T-helper 1 cell treated with Interleukin-12 subunit alpha and Interleukin-12 subunit beta and Interleukin-4 antibody, amounts not matched to agents 30 μg/mL and 1 μg/mL, for 36 hours (primary cell): ENCODE data around the gene ELL2.
"Not testable (repeated sequence)": the region's sequence is repeated elsewhere in the genome, so short reads cannot be mapped to it uniquely, and the experiment has no call there.

Source experiments
- H3K27ac Mint-ChIP-seq: one replicate; pipeline ENCODE4 v1.8.0; 2021; ENCODE audit warnings: mild to moderate bottlenecking, mixed read lengths
- H3K27me3 Mint-ChIP-seq: one replicate; pipeline ENCODE4 v1.8.0; 2021; ENCODE audit warnings: low read depth, mixed read lengths
- H3K36me3 Mint-ChIP-seq: one replicate; pipeline ENCODE4 v1.8.0; 2021; ENCODE audit warnings: low read depth, mixed read lengths
- H3K4me1 Mint-ChIP-seq: one replicate; pipeline ENCODE4 v1.8.0; 2021; ENCODE audit warnings: low read depth, mixed read lengths
- H3K4me3 Mint-ChIP-seq: one replicate; pipeline ENCODE4 v1.8.0; 2021; ENCODE audit warnings: mild to moderate bottlenecking, moderate library complexity, mixed read lengths
- H3K9me3 Mint-ChIP-seq: one replicate; pipeline ENCODE4 v1.8.0; 2021; ENCODE audit warnings: mixed read lengths

Gene ELL2

GRCh38 chr5:95936812-95937397, 24.7 kb downstream of the ELL2 start:
- Mint-ChIP-seq H3K9me3 (no peaks in the 10 kb centered on the region), H3K36me3 (peaks cover 15% of the 10 kb centered on the region), H3K4me3 (no peak overlapping the region), H3K27me3 (no peaks in the 10 kb centered on the region), H3K4me1 (peaks cover 20% of the 10 kb centered on the region), H3K27ac (no peak overlapping the region)

- H3K36me3 Mint-ChIP-seq, result peaks cover 20% of the 10 kb centered on the region
- no peak overlapping the region for H3K4me3 Mint-ChIP-seq
- H3K27me3 Mint-ChIP-seq, result no peaks in the 10 kb centered on the region
- H3K4me1 Mint-ChIP-seq, result peaks cover 24% of the 10 kb centered on the region
- H3K27ac Mint-ChIP-seq, result no peak overlapping the region
- H3K9me3 Mint-ChIP-seq, result no peaks in the 10 kb centered on the region
Observed at GRCh38 chr5:95935553-95936100, 26.0 kb downstream of the ELL2 start.

GRCh38 chr5:95934207-95934804, 27.3 kb downstream of the ELL2 start:
- no peak overlapping the region for H3K27ac Mint-ChIP-seq
- no peak overlapping the region for H3K4me3 Mint-ChIP-seq
- H3K4me1 Mint-ChIP-seq, result peaks cover 34% of the 10 kb centered on the region
- H3K36me3 Mint-ChIP-seq, result peaks cover 22% of the 10 kb centered on the region
- H3K9me3 Mint-ChIP-seq, result no peaks in the 10 kb centered on the region
- H3K27me3 Mint-ChIP-seq, result no peaks in the 10 kb centered on the region

GRCh38 chr5:95932941-95933340, 28.7 kb downstream of the ELL2 start:
- no peak overlapping the region for H3K4me3 Mint-ChIP-seq
- peaks cover 22% of the 10 kb centered on the region for H3K36me3 Mint-ChIP-seq
- H3K27ac Mint-ChIP-seq, result no peak overlapping the region
- H3K9me3 Mint-ChIP-seq, result no peaks in the 10 kb centered on the region
- H3K27me3 Mint-ChIP-seq, result no peaks in the 10 kb centered on the region
- peaks cover 47% of the 10 kb centered on the region for H3K4me1 Mint-ChIP-seq

GRCh38 chr5:95931079-95931833, 30.4 kb downstream of the ELL2 start:
- peaks cover 15% of the 10 kb centered on the region for H3K36me3 Mint-ChIP-seq
- no peak overlapping the region for H3K4me3 Mint-ChIP-seq
- no peak overlapping the region for H3K27ac Mint-ChIP-seq
- H3K4me1 Mint-ChIP-seq, result peaks cover 53% of the 10 kb centered on the region
- H3K9me3 Mint-ChIP-seq, result no peaks in the 10 kb centered on the region
- H3K27me3 Mint-ChIP-seq, result no peaks in the 10 kb centered on the region

GRCh38 chr5:95930141-95930930, 31.3 kb downstream of the ELL2 start:
- Mint-ChIP-seq H3K36me3 (peaks cover 14% of the 10 kb centered on the region), H3K4me1 (peaks cover 54% of the 10 kb centered on the region), H3K9me3 (no peaks in the 10 kb centered on the region), H3K4me3 (no peak overlapping the region), H3K27me3 (no peaks in the 10 kb centered on the region), H3K27ac (no peak overlapping the region)

GRCh38 chr5:95928724-95929253, 32.9 kb downstream of the ELL2 start:
- peaks cover 17% of the 10 kb centered on the region for H3K36me3 Mint-ChIP-seq
- H3K27ac Mint-ChIP-seq, result peak overlapping the region; percentile 85
- no peaks in the 10 kb centered on the region for H3K9me3 Mint-ChIP-seq
- no peaks in the 10 kb centered on the region for H3K27me3 Mint-ChIP-seq
- peaks cover 54% of the 10 kb centered on the region for H3K4me1 Mint-ChIP-seq
- peak overlapping the region; percentile 54 for H3K4me3 Mint-ChIP-seq

GRCh38 chr5:95927927-95928723, 33.5 kb downstream of the ELL2 start:
- peaks cover 60% of the 10 kb centered on the region for H3K4me1 Mint-ChIP-seq
- peaks cover 19% of the 10 kb centered on the region for H3K36me3 Mint-ChIP-seq
- H3K27ac Mint-ChIP-seq, result peak overlapping the region; percentile 85
- no peaks in the 10 kb centered on the region for H3K27me3 Mint-ChIP-seq
- no peaks in the 10 kb centered on the region for H3K9me3 Mint-ChIP-seq
- H3K4me3 Mint-ChIP-seq, result peak overlapping the region; percentile 54

GRCh38 chr5:95927300-95927699, 34.4 kb downstream of the ELL2 start:
- peak overlapping the region; percentile 49 for H3K27ac Mint-ChIP-seq
- H3K27me3 Mint-ChIP-seq, H3K9me3 Mint-ChIP-seq, H3K4me3 Mint-ChIP-seq: not testable (repeated sequence)
- peaks cover 21% of the 10 kb centered on the region for H3K36me3 Mint-ChIP-seq
- peaks cover 61% of the 10 kb centered on the region for H3K4me1 Mint-ChIP-seq

GRCh38 chr5:95925939-95926338, 35.7 kb downstream of the ELL2 start:
- Mint-ChIP-seq H3K9me3 (no peaks in the 10 kb centered on the region), H3K27ac (peak overlapping the region; percentile 67), H3K4me1 (peaks cover 57% of the 10 kb centered on the region), H3K4me3 (peak overlapping the region; percentile 47), H3K36me3 (peaks cover 15% of the 10 kb centered on the region), H3K27me3 (no peaks in the 10 kb centered on the region)

GRCh38 chr5:95925378-95925744, 36.3 kb downstream of the ELL2 start:
- Mint-ChIP-seq H3K4me3 (no peak overlapping the region), H3K4me1 (peaks cover 58% of the 10 kb centered on the region), H3K27me3 (no peaks in the 10 kb centered on the region), H3K9me3 (no peaks in the 10 kb centered on the region), H3K36me3 (peaks cover 11% of the 10 kb centered on the region), H3K27ac (no peak overlapping the region)

GRCh38 chr5:95924720-95925377, 36.8 kb downstream of the ELL2 start:
- Mint-ChIP-seq H3K27ac (no peak overlapping the region), H3K9me3 (no peaks in the 10 kb centered on the region), H3K36me3 (peaks cover 11% of the 10 kb centered on the region), H3K4me3 (no peak overlapping the region), H3K27me3 (no peaks in the 10 kb centered on the region), H3K4me1 (peaks cover 54% of the 10 kb centered on the region)

GRCh38 chr5:95923918-95924544, 37.6 kb downstream of the ELL2 start:
- peak overlapping the region; percentile 50 for H3K27ac Mint-ChIP-seq

More at GRCh38 chr5:95923918-95924544, 37.6 kb downstream of the ELL2 start:
- H3K36me3 Mint-ChIP-seq, result peaks cover 14% of the 10 kb centered on the region
- H3K9me3 Mint-ChIP-seq, result no peaks in the 10 kb centered on the region
- H3K27me3 Mint-ChIP-seq, result no peaks in the 10 kb centered on the region
- H3K4me3 Mint-ChIP-seq, result peak overlapping the region; percentile 20
- H3K4me1 Mint-ChIP-seq, result peaks cover 52% of the 10 kb centered on the region
